ENCODE results near the gene COG2. TPM values are rescaled to one million over a fixed set of nuclear protein-coding genes. Genes with fewer than 3 reads are reported as not detected.

Gene COG2
- total and polyA plus RNA-seq, 4 donors: 6.4 to 23.1 (median 16.0) TPM

GRCh38 chr1:230632273-230632873, 9.9 kb upstream of the COG2 start:
- ATAC-seq (ENCODE audit: low FRiP score) (no peak), DNase-seq (no peak)
- no peak overlapping the region for H3K27ac ChIP-seq (ENCODE audit: low read depth in 1 of 2, low read length in 2 of 2)
- H3K36me3 ChIP-seq (ENCODE audit: control insufficient read depth in 1 of 2, insufficient read depth in 2 of 2, low read length in 1 of 2): no peaks in the 10 kb centered on the region
- H3K4me3 ChIP-seq (ENCODE audit: low read length in 2 of 2): no peak overlapping the region
- H3K9me3 ChIP-seq (ENCODE audit: control insufficient read depth, low read length): peaks cover 2% of the 10 kb centered on the region
- 65 to 68% methylated on average over 4 of the region's 4 CpGs for WGBS, 2 donors
- intact Hi-C loops (cut with DNase I): no loop called here
- no peaks in the 10 kb centered on the region for H3K27me3 ChIP-seq (ENCODE audit: control insufficient read depth in 1 of 2, insufficient read depth in 2 of 2, low read length in 1 of 2)
- H3K4me1 ChIP-seq (ENCODE audit: control insufficient read depth in 1 of 2, insufficient read depth in 2 of 2, low read length in 2 of 2): no peaks in the 10 kb centered on the region

DNA sequence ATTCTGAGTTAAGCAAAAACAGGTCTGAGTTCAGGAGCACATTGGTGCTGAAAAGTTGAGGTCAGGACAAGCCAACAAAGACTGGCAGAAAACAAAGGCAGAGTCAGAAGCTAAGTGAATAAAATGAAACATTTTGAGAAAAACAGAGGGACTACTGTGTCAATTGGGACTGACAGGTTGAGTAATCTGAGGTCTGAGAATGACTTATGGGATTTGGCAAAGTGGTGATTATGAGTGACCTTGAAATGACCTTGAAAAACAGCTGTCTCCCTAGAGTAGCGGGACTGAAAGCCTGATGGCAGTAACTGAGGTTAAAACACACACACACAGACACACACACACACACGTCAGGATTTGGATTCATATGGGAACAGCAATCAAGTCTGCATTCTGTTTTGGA, 8.8 kb upstream of the COG2 start:
- no peaks in the 10 kb centered on the region for H3K36me3 ChIP-seq (ENCODE audit: control insufficient read depth in 1 of 2, insufficient read depth in 2 of 2, low read length in 1 of 2)
- WGBS, 2 donors: 44 to 46% methylated on average over 2 of the region's 2 CpGs
- no peak overlapping the region for H3K4me3 ChIP-seq (ENCODE audit: low read length in 2 of 2)
- peaks cover 2% of the 10 kb centered on the region for H3K9me3 ChIP-seq (ENCODE audit: control insufficient read depth, low read length)
- DNase-seq (no peak), ATAC-seq (ENCODE audit: low FRiP score) (no peak)
- intact Hi-C loops (cut with DNase I): no loop called here
- no peaks in the 10 kb centered on the region for H3K4me1 ChIP-seq (ENCODE audit: control insufficient read depth in 1 of 2, insufficient read depth in 2 of 2, low read length in 2 of 2)
- no peaks in the 10 kb centered on the region for H3K27me3 ChIP-seq (ENCODE audit: control insufficient read depth in 1 of 2, insufficient read depth in 2 of 2, low read length in 1 of 2)
- no peak overlapping the region for H3K27ac ChIP-seq (ENCODE audit: low read depth in 1 of 2, low read length in 2 of 2)

DNA sequence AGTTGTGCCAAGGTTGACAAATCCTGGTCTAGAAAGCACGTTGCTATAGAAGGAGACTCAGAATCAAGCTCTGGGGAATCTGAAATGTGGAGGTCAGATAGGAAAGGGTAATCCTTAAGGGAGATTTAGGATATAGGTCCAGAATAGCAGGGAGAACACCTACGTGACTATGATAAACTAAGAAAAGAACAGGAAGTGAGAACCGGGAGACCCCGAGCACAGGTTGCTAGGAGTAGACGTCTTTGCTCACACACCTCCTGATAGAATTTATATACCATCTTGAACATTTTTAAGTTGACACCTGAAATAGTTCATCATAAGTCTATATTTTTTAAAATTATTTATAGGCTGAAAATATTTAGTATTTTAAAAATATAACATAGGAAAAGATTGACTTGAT, 7.9 kb upstream of the COG2 start:
- Histone ChIP-seq H3K27me3 (ENCODE audit: control insufficient read depth in 1 of 2, insufficient read depth in 2 of 2, low read length in 1 of 2) (no peaks in the 10 kb centered on the region), H3K4me3 (ENCODE audit: low read length in 2 of 2) (no peak overlapping the region), H3K27ac (ENCODE audit: low read depth in 1 of 2, low read length in 2 of 2) (no peak overlapping the region), H3K36me3 (ENCODE audit: control insufficient read depth in 1 of 2, insufficient read depth in 2 of 2, low read length in 1 of 2) (no peaks in the 10 kb centered on the region), H3K9me3 (ENCODE audit: control insufficient read depth, low read length) (peaks cover 2% of the 10 kb centered on the region), H3K4me1 (ENCODE audit: control insufficient read depth in 1 of 2, insufficient read depth in 2 of 2, low read length in 2 of 2) (no peaks in the 10 kb centered on the region)
- WGBS, 2 donors: 56 to 58% methylated on average over 5 of the region's 5 CpGs
- intact Hi-C loops (cut with DNase I): no loop called here
- ATAC-seq (ENCODE audit: low FRiP score) (no peak), DNase-seq (no peak)

GRCh38 chr1:230636575-230637148, 5.6 kb upstream of the COG2 start:
- intact Hi-C loops (cut with DNase I): no loop called here
- no peak overlapping the region for H3K4me3 ChIP-seq (ENCODE audit: low read length in 2 of 2)
- no peaks in the 10 kb centered on the region for H3K36me3 ChIP-seq (ENCODE audit: control insufficient read depth in 1 of 2, insufficient read depth in 2 of 2, low read length in 1 of 2)
- H3K4me1 ChIP-seq (ENCODE audit: control insufficient read depth in 1 of 2, insufficient read depth in 2 of 2, low read length in 2 of 2): no peaks in the 10 kb centered on the region
- WGBS, 2 donors: 75 to 77% methylated on average over 7 of the region's 7 CpGs
- H3K9me3 ChIP-seq (ENCODE audit: control insufficient read depth, low read length): no peaks in the 10 kb centered on the region
- DNase-seq (no peak), ATAC-seq (ENCODE audit: low FRiP score) (no peak)
- no peak overlapping the region for H3K27ac ChIP-seq (ENCODE audit: low read depth in 1 of 2, low read length in 2 of 2)
- H3K27me3 ChIP-seq (ENCODE audit: control insufficient read depth in 1 of 2, insufficient read depth in 2 of 2, low read length in 1 of 2): no peaks in the 10 kb centered on the region

- intact Hi-C loops (cut with DNase I): no loop called here
- Histone ChIP-seq H3K36me3 (ENCODE audit: control insufficient read depth in 1 of 2, insufficient read depth in 2 of 2, low read length in 1 of 2) (no peaks in the 10 kb centered on the region), H3K4me1 (ENCODE audit: control insufficient read depth in 1 of 2, insufficient read depth in 2 of 2, low read length in 2 of 2) (peaks cover 0 to 7% of the 10 kb centered on the region in 2 donors), H3K4me3 (ENCODE audit: low read length in 2 of 2) (no peak overlapping the region), H3K9me3 (ENCODE audit: control insufficient read depth, low read length) (no peaks in the 10 kb centered on the region), H3K27ac (ENCODE audit: low read depth in 1 of 2, low read length in 2 of 2) (no peak overlapping the region), H3K27me3 (ENCODE audit: control insufficient read depth in 1 of 2, insufficient read depth in 2 of 2, low read length in 1 of 2) (no peaks in the 10 kb centered on the region)
- WGBS, 2 donors: 76 to 78% methylated on average over 5 of the region's 5 CpGs
- ATAC-seq (ENCODE audit: low FRiP score) (no peak), DNase-seq (no peak)
Observed at GRCh38 chr1:230639714-230640209, 2.5 kb upstream of the COG2 start.

DNA sequence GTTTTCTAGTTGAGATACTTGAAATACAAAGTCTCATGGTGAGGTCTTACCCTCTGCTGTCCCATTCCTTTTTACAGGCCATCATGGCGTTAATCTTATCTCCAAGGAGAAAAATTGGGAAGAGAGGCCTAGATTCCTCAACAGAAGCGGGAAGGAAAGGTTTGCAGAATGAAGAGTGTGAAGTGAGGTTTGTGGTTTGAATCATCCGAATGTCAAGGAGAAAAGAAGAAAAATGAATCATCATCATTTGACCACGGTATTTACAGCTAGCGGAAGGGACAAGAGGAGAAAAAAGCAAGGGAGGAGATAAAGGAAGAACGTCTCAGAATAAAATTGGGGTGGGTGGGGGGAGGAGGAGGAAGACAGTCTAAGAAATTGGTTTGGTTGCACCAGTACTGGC, 935 bp upstream of the COG2 start:
- no peaks in the 10 kb centered on the region for H3K27me3 ChIP-seq (ENCODE audit: control insufficient read depth in 1 of 2, insufficient read depth in 2 of 2, low read length in 1 of 2)
- H3K4me1 ChIP-seq (ENCODE audit: control insufficient read depth in 1 of 2, insufficient read depth in 2 of 2, low read length in 2 of 2): peaks cover 0 to 7% of the 10 kb centered on the region in 2 donors
- intact Hi-C loops (cut with DNase I): no loop called here
- WGBS, 2 donors: 80 to 81% methylated on average over 6 of the region's 6 CpGs
- no peaks in the 10 kb centered on the region for H3K36me3 ChIP-seq (ENCODE audit: control insufficient read depth in 1 of 2, insufficient read depth in 2 of 2, low read length in 1 of 2)
- no peak for ATAC-seq (ENCODE audit: low FRiP score)
- no peak overlapping the region for H3K27ac ChIP-seq (ENCODE audit: low read depth in 1 of 2, low read length in 2 of 2)
- H3K9me3 ChIP-seq (ENCODE audit: control insufficient read depth, low read length): no peaks in the 10 kb centered on the region
- DNase-seq: no peak
- no peak overlapping the region for H3K4me3 ChIP-seq (ENCODE audit: low read length in 2 of 2)

GRCh38 chr1:230641900-230642262, 400 bp upstream of the COG2 start:
- Histone ChIP-seq H3K9me3 (ENCODE audit: control insufficient read depth, low read length) (no peaks in the 10 kb centered on the region), H3K4me3 (ENCODE audit: low read length in 2 of 2) (no peak overlapping the region), H3K27ac (ENCODE audit: low read depth in 1 of 2, low read length in 2 of 2) (no peak overlapping the region), H3K27me3 (ENCODE audit: control insufficient read depth in 1 of 2, insufficient read depth in 2 of 2, low read length in 1 of 2) (no peaks in the 10 kb centered on the region), H3K4me1 (ENCODE audit: control insufficient read depth in 1 of 2, insufficient read depth in 2 of 2, low read length in 2 of 2) (peaks cover 0 to 7% of the 10 kb centered on the region in 2 donors), H3K36me3 (ENCODE audit: control insufficient read depth in 1 of 2, insufficient read depth in 2 of 2, low read length in 1 of 2) (no peaks in the 10 kb centered on the region)
- intact Hi-C loops (cut with DNase I): loop anchor here in 1 of 2 donors (2.0 kb wide), 1 partner anchor 131 kb away; no protein-coding TSS in a partner anchor
- WGBS, 2 donors: 10 to 12% methylated on average over 18 of the region's 18 CpGs
- no peak for ATAC-seq (ENCODE audit: low FRiP score)
- DNase-seq: no peak

DNA sequence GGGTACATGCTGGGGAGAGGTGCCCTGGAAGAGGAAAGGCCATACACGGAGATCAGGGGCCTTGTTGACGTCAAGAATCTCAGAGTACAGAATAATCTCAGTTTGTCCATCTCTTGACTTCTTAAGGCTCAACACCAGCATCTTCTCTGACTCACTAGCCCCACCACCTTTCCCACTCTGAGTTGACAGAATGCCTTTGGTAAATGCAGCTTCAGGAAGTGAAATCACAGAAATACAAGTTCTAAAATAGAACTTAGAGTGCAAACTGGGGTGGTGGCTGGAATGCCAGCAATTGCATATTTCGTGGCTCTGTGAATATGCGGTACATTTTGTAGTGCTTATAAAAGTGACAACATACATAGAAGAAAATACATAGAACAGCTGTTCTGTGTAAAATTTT, 1.6 kb downstream of the COG2 start:
- no peak overlapping the region for H3K27ac ChIP-seq (ENCODE audit: low read depth in 1 of 2, low read length in 2 of 2)
- H3K9me3 ChIP-seq (ENCODE audit: control insufficient read depth, low read length): no peaks in the 10 kb centered on the region
- H3K27me3 ChIP-seq (ENCODE audit: control insufficient read depth in 1 of 2, insufficient read depth in 2 of 2, low read length in 1 of 2): no peaks in the 10 kb centered on the region
- WGBS, 2 donors: 19 to 25% methylated on average over 4 of the region's 4 CpGs
- H3K4me3 ChIP-seq (ENCODE audit: low read length in 2 of 2): no peak overlapping the region
- H3K36me3 ChIP-seq (ENCODE audit: control insufficient read depth in 1 of 2, insufficient read depth in 2 of 2, low read length in 1 of 2): no peaks in the 10 kb centered on the region
- ATAC-seq (ENCODE audit: low FRiP score) (no peak), DNase-seq (no peak)
- H3K4me1 ChIP-seq (ENCODE audit: control insufficient read depth in 1 of 2, insufficient read depth in 2 of 2, low read length in 2 of 2): peaks cover 2 to 7% of the 10 kb centered on the region in 2 donors
- intact Hi-C loops (cut with DNase I): loop anchor here in 1 of 2 donors (2.0 kb wide), 1 partner anchor 129 kb away; no protein-coding TSS in a partner anchor

- no peaks in the 10 kb centered on the region for H3K9me3 ChIP-seq (ENCODE audit: control insufficient read depth, low read length)
- DNase-seq: no peak
- H3K27ac ChIP-seq (ENCODE audit: low read depth in 1 of 2, low read length in 2 of 2): no peak overlapping the region
- no peaks in the 10 kb centered on the region for H3K27me3 ChIP-seq (ENCODE audit: control insufficient read depth in 1 of 2, insufficient read depth in 2 of 2, low read length in 1 of 2)
- H3K4me1 ChIP-seq (ENCODE audit: control insufficient read depth in 1 of 2, insufficient read depth in 2 of 2, low read length in 2 of 2): peaks cover 2 to 7% of the 10 kb centered on the region in 2 donors
- intact Hi-C loops (cut with DNase I): no loop called here
- no peaks in the 10 kb centered on the region for H3K36me3 ChIP-seq (ENCODE audit: control insufficient read depth in 1 of 2, insufficient read depth in 2 of 2, low read length in 1 of 2)
- WGBS, 2 donors: 92 to 93% methylated on average over 4 of the region's 4 CpGs
- ATAC-seq (ENCODE audit: low FRiP score): no peak
- H3K4me3 ChIP-seq (ENCODE audit: low read length in 2 of 2): no peak overlapping the region
Observed at GRCh38 chr1:230646710-230647302, 4.5 kb downstream of the COG2 start.

Measured in aorta (tissue), 5 donors.